ENCODE results near the gene SOX2.

The SOX2 gene

GRCh38 chr3:181719991-181720680 is 8.4 kb downstream of the SOX2 start:
- ChIA-PET POLR2A (ENCODE audit: low non-redundant PET) (no interaction called here), CTCF (no interaction called here)
- TF ChIP-seq, protein P1, sequence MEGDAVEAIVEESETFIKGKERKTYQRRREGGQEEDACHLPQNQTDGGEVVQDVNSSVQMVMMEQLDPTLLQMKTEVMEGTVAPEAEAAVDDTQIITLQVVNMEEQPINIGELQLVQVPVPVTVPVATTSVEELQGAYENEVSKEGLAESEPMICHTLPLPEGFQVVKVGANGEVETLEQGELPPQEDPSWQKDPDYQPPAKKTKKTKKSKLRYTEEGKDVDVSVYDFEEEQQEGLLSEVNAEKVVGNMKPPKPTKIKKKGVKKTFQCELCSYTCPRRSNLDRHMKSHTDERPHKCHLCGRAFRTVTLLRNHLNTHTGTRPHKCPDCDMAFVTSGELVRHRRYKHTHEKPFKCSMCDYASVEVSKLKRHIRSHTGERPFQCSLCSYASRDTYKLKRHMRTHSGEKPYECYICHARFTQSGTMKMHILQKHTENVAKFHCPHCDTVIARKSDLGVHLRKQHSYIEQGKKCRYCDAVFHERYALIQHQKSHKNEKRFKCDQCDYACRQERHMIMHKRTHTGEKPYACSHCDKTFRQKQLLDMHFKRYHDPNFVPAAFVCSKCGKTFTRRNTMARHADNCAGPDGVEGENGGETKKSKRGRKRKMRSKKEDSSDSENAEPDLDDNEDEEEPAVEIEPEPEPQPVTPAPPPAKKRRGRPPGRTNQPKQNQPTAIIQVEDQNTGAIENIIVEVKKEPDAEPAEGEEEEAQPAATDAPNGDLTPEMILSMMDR (conservative IDR thresholded peaks at IDR 0.05; ENCODE audit: low read depth) = no peak
- no peak for DNase-seq (ENCODE audit: low spot score)
- no peak overlapping the region for H3K27ac ChIP-seq

GRCh38 chr3:181721046-181721875 is 9.5 kb downstream of the SOX2 start:
- no peak overlapping the region for H3K27ac ChIP-seq
- POLR2A ChIA-PET (ENCODE audit: low non-redundant PET) = no interaction called here
- TF ChIP-seq, protein P1 (conservative IDR thresholded peaks at IDR 0.05; ENCODE audit: low read depth) = no peak
- no peak for DNase-seq (ENCODE audit: low spot score)
- CTCF ChIA-PET = no interaction called here

- CTCF ChIA-PET = interaction anchor here (0.6 to 1.1 kb wide), 2 partner anchors 20 to 530 kb away, joined by 3 to 6 read pairs; no protein-coding TSS in a partner anchor
- DNase-seq (ENCODE audit: low spot score) = no peak
- POLR2A ChIA-PET (ENCODE audit: low non-redundant PET) = no interaction called here
- no peak overlapping the region for H3K27ac ChIP-seq
- TF ChIP-seq, protein P1 (conservative IDR thresholded peaks at IDR 0.05; ENCODE audit: low read depth) = no peak
Observed at GRCh38 chr3:181722156-181722555, 10.4 kb downstream of the SOX2 start.

DNA sequence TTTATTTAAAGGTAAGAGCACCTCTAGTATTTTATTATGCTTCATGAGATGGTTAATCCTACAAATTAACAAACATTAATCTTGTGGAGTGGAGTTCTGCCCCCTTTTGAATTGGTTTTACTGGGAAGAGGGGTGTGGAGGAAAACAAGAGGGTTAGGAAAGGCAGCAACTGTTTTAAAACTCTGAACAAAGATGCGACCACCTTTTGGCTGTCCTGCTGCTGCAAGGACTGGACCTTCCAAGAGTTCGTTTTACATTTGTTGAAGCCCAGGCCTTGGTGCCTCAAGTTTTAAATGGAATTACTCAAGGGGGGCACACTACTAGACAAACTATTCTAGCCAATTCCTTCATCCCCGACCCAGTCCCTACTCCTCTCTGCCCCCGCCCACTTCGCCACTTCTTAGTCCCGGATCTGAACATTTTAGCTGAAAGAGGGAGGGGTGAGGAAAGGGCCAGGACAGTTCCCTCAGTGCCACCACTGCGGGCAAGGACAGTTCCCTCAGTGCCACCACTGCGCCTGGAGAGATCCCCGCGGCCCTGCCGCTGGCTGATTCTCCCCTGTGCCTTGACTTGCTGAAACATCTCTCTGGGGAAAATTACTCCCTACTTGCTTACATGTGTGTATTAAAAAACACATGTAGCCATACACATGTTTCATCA is 11.2 kb downstream of the SOX2 start:
- TF ChIP-seq, protein P1 (conservative IDR thresholded peaks at IDR 0.05; ENCODE audit: low read depth) = no peak
- POLR2A ChIA-PET (ENCODE audit: low non-redundant PET) = no interaction called here
- no peak for DNase-seq (ENCODE audit: low spot score)
- H3K27ac ChIP-seq = no peak overlapping the region
- CTCF ChIA-PET = interaction anchor here (0.6 to 1.1 kb wide), 2 partner anchors 21 to 529 kb away, joined by 3 to 6 read pairs; no protein-coding TSS in a partner anchor

DNA sequence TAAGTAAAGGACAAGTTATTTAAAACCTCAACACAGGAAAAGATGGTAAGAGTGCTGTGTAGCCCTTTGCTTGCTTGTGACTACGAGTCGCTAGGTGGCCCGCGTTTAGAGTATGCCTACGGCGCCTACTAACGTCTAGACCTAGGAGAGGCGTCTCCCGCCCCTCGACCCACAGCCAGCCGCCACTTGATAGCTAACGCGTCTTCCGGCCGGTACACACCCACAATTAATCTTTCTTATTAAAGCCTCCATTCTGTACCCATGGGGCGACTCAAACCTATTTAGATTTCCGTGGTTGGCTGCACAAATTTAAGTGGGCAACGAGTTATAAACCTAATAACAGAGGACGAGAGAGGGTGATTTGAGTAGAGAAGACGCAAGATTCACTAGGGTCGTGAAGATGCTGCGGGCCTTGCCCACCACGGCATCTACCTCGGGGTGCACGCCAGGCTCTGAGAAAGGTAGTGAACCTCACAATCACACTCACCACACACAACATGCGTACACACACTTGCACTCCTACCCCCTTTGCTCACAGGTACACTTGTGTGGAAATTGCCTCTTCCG is 12.0 kb downstream of the SOX2 start:
- CTCF ChIA-PET = no interaction called here
- TF ChIP-seq, protein P1 (conservative IDR thresholded peaks at IDR 0.05; ENCODE audit: low read depth) = no peak
- POLR2A ChIA-PET (ENCODE audit: low non-redundant PET) = no interaction called here
- H3K27ac ChIP-seq = no peak overlapping the region
- DNase-seq (ENCODE audit: low spot score) = no peak

All from RWPE1 (cell line).